ENCODE results near the gene TBK1.
"Not testable (repeated sequence)": the region's sequence is repeated elsewhere in the genome, so short reads cannot be mapped to it uniquely, and the experiment has no call there.

The TBK1 gene

DNA sequence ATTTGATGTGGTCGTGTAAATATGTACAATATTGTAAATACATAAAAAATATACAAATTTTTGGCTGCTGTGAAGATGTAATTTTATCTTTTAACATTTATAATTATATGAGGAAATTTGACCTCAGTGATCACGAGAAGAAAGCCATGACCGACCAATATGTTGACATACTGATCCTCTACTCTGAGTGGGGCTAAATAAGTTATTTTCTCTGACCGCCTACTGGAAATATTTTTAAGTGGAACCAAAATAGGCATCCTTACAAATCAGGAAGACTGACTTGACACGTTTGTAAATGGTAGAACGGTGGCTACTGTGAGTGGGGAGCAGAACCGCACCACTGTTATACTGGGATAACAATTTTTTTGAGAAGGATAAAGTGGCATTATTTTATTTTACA, 49.6 kb downstream of the TBK1 start:
- Mint-ChIP-seq H3K9me3 (no peaks in the 10 kb centered on the region), H3K27ac (no peak overlapping the region), H3K4me1 (no peaks in the 10 kb centered on the region), H3K27me3 (no peaks in the 10 kb centered on the region), H3K4me3 (no peak overlapping the region)
- DNase-seq (no peak), ATAC-seq (no peak)

DNA sequence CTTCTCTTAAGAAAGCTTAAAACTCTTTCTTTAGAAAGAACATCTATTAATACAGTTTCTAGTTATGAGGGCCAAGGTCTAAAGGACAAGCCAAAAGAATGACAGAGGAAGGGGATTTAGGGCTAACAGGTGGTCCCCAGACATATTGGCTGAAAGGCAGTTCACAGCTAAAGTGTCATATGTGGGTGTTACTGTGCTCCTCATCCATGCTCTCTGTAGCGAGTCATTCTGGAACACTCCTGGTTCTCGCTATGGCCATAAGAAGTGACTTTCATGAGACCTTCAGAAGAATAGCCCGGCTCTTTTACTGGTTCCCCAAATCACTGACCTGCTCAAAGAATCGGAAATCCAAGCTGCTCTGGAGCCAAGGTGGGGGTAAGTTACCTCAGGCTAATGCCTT, 55.0 kb downstream of the TBK1 start:
- DNase-seq = no peak
- Mint-ChIP-seq H3K9me3 (no peaks in the 10 kb centered on the region), H3K27ac (no peak overlapping the region), H3K27me3 (peaks cover 15% of the 10 kb centered on the region), H3K4me3 (no peak overlapping the region), H3K4me1 (no peaks in the 10 kb centered on the region)
- ATAC-seq = no peak

DNA sequence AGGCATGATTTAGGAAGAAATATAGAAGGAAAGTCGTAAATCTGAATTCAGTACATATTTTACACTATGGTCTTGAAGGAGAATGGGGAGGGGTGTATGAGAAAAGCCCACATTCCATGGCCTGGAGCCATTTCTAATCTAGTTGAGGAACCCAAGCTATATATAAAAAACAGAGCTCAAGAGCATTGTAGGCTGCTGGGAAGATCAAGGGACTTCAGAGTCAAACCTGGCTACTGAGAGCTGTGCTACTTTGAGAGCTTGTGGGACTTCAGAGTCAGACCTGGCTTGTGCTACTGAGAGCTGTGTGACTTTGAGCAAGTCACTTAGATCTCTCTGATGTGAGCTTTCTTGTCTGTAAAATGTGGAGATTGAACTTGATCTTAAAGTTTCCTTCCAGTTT, 58.7 kb downstream of the TBK1 start:
- H3K27ac Mint-ChIP-seq = no peak overlapping the region
- no peak for ATAC-seq
- DNase-seq = no peak

DNA sequence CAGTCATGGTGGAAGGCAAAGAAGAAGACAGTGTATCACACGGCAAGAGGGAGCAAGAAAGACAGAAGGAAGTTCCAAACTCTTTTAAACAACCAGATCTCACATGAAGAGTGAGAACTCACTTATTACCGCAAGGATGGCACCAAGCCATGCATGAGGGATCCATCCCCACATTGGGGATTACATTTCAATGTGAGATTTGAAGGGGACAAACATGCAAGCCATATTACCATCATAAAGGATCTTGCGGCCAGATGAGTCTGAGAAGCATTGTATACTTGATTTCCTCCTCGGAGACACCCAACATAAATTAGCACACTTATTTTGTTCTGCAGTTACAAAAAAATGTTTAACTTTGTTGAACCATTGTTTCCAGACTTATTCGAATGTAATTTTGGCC, 66.5 kb downstream of the TBK1 start:
- no peaks in the 10 kb centered on the region for H3K9me3 Mint-ChIP-seq
- H3K4me1 Mint-ChIP-seq = peaks cover 9% of the 10 kb centered on the region

More for the DNA sequence above, 58.7 kb downstream of the TBK1 start:
- no peaks in the 10 kb centered on the region for H3K4me1 Mint-ChIP-seq
- peaks cover 24% of the 10 kb centered on the region for H3K27me3 Mint-ChIP-seq
- H3K4me3 Mint-ChIP-seq = no peak overlapping the region
- no peaks in the 10 kb centered on the region for H3K9me3 Mint-ChIP-seq

DNA sequence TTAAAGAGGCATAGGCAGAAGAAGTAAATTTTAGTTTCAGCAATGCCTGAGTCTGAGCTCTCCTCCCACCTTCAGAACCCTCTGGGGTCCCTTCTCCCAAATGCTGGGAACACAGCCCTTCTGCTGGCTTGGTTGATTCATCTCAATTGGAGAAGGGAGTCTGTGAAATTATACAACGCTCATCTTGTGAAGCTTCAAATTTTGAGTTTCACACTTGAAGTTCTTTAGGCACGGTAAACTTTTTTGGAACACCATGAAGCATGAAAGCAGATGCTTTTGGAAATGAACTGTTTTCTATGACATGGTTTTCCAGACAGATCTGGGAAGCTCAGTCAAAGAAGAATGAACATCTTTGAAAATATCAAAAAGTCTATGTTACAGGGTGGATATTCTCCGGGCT, 69.9 kb downstream of the TBK1 start:
- Mint-ChIP-seq H3K4me3 (no peak overlapping the region), H3K27me3 (peaks cover 20% of the 10 kb centered on the region), H3K27ac (peak overlapping the region; percentile 68 to 91), H3K4me1 (peaks cover 9% of the 10 kb centered on the region), H3K9me3 (no peaks in the 10 kb centered on the region)
- DNase-seq (no peak), ATAC-seq (no peak)

More for the DNA sequence above, 66.5 kb downstream of the TBK1 start:
- ATAC-seq = no peak
- H3K27ac Mint-ChIP-seq = no peak overlapping the region
- DNase-seq = no peak
- no peak overlapping the region for H3K4me3 Mint-ChIP-seq
- peaks cover 11% of the 10 kb centered on the region for H3K27me3 Mint-ChIP-seq

DNA sequence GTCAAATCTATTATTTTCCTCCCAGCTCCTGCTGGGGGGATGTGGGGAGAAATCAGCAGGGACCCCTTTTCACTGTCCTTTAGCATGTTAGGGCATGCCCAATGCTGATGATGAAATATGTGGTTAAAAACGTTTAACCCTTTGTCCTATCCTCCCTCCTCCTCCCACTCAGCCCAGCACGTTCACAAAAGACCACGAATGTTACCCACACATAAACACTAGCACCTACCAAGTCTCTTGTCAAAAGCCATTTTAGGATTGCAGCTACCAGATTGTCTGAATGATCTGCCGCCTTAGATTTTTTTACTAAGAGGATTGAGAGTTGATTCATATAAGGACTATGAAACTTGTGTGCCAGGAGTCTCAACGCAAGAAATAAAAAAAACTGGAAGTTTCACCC, 70.4 kb downstream of the TBK1 start:
- Mint-ChIP-seq H3K4me3 (no peak overlapping the region), H3K4me1 (peaks cover 9% of the 10 kb centered on the region), H3K27ac (peak overlapping the region; percentile 68 to 91), H3K9me3 (no peaks in the 10 kb centered on the region), H3K27me3 (peaks cover 20% of the 10 kb centered on the region)
- DNase-seq (peak in 1 of 2 donors; percentile 15), ATAC-seq (no peak)

DNA sequence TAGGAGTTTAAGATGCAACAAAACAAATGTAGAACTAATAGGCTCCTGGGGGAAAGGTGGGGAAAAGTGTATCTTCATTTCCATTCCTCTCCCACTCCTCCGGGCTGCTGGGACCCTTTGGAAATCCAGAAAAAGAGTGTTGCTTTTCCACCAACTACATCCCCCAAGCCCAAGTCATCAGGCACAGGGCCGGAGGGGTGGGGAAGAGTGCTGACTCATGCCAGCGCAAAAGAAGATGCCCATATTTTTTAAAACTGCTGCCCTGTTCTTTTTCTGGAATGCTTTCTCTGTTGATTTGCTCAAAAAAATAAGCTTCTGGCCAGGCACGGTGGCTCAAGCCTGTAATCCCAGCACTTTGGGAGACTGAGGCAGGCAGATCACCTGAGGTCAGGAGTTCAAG, 70.9 kb downstream of the TBK1 start:
- DNase-seq (no peak), ATAC-seq (no peak)
- Mint-ChIP-seq H3K27ac (no peak overlapping the region), H3K9me3 (no peaks in the 10 kb centered on the region), H3K4me3 (no peak overlapping the region), H3K27me3 (peaks cover 20% of the 10 kb centered on the region), H3K4me1 (peaks cover 9% of the 10 kb centered on the region)

DNA sequence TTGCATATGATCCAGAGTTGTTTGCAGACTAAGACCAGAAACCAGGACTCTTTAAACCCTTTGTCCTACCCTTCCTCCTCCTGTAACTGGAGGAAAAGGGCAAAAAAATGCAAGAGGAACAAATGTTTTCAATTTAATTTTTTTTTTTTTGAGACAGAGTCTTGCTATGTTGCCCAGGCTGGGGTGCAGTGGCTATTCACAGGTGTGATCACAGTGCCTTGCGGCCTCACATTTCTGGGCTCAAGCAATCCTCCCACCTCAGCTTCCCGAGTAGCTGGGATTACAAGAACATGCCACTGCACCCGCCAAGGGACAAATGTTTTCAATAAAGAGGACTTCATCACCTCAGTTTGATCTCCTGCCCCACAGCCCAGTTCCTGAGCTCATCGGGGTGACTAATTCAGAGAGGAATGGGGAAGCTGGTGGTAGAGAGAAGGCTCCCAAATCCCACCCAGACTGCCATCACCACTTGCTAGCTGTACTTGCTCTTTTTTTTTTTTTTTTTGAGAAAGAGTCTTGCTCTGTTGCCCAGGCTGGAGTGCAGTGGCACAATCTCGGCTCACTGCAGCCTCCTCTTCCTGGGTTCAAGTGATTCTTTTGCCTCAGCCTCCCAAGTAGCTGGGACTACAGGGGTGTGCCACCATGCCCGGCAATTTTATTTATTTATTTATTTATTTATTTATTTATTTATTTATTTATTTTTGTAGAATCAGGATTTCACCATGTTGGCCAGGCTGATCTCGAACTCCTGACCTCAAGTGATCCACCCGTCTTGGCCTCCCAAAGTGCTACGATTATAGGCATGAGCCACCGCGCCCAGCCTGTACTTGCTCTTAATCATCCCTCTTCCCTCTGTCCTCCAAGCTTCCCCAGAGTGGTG, 71.9 kb downstream of the TBK1 start:
- not testable (repeated sequence) for H3K9me3 Mint-ChIP-seq, H3K4me1 Mint-ChIP-seq, DNase-seq, H3K27ac Mint-ChIP-seq, ATAC-seq, H3K4me3 Mint-ChIP-seq
- peaks cover 20% of the 10 kb centered on the region for H3K27me3 Mint-ChIP-seq

DNA sequence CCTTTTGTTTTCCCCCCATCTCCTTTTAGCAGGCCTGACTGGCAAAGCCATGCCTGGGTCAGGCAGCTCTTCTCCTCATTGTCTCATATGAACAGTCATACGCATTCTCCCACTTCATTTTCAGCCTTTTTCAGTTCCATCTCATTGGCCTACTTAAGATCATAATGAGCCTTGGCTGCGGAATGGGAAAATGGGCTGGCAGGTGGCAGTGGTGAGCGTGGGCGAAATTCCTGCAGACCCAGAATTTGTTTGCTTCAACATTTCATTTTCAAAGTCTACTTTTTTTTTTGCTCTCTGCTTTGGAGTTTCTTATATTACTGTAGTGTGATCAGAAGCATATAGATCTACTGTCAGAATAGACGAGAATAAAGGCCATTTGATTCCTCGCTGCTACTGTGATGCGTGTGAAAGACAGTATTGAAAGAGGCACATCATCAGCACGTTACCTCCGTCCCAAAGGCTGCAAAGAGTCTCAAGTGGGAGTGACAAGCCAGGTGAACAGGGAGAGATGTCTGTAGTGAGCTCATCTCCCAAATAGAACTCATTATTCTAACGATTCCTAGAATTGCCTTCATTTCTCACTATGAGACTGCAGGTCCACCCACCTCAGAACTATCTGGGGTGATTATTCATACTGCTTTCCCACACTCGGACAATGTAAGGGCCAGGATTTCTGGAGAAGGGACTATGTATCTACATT, 73.7 kb downstream of the TBK1 start:
- no peak overlapping the region for H3K27ac Mint-ChIP-seq
- peaks cover 9% of the 10 kb centered on the region for H3K4me1 Mint-ChIP-seq
- H3K4me3 Mint-ChIP-seq = no peak overlapping the region
- no peak for DNase-seq
- no peaks in the 10 kb centered on the region for H3K9me3 Mint-ChIP-seq
- no peak for ATAC-seq
- H3K27me3 Mint-ChIP-seq = peaks cover 20% of the 10 kb centered on the region

DNA sequence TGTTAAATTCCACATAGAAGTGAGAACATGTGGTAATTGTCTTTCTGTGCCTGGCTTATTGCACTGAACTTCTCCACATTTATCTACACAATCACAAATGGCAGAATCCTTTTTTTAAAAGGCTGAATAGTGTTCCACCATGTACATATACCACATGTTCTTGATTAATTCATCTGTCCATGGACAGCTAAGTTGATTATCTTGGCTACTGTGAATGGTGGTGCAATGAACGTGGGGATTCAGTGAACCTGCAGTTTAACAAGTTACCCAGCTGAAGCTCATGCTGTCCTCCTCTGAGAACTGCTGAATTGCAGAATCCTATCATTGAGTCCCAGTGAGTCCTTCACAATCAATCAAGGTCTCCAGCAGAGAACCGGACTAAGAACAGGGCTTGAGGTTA, 74.9 kb downstream of the TBK1 start:
- DNase-seq (no peak), ATAC-seq (no peak)
- Mint-ChIP-seq H3K9me3 (no peaks in the 10 kb centered on the region), H3K27me3 (peaks cover 14% of the 10 kb centered on the region), H3K4me3 (no peak overlapping the region), H3K27ac (no peak overlapping the region), H3K4me1 (peaks cover 8% of the 10 kb centered on the region)

DNA sequence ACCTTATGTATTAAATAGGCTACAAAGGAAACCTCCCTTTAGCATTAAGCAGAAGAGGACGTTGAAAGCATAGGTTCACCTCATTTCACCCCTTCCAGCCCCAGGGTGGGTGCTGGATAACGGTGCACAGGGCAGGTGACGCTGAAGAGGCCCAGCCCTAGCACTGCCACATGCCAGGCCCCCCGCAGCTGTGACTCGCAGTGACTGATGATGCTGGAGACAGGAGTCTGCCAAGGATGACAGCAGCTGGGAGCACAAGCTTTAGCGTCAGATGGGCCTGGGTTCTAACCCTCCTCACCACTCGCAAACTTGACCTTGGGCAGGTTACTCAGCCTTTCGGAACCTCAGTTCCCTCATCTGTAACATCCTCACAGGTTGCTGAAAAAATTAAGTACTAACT, 76.7 kb downstream of the TBK1 start:
- no peak overlapping the region for H3K27ac Mint-ChIP-seq
- peaks cover 9% of the 10 kb centered on the region for H3K27me3 Mint-ChIP-seq
- no peak overlapping the region for H3K4me3 Mint-ChIP-seq

DNA sequence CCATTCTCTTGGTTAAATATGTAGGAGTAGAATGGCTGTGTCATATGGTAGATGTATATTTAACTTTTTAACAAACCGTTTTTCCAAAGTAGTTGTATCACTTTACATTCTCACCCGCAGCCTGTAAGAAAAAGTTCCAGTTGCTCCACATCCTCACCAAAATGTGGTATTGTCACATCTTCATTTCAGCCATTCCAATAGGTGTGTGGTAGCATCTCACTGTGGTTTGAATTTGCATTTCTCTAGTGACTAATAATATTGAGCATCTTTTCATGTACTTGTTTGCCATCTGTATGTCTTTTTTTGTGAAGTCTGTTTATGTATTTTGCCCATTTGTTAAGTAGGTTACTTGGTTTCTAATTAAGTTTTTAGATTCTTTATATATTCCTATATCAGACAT, 78.6 kb downstream of the TBK1 start:
- DNase-seq (no peak), ATAC-seq (no peak)
- Mint-ChIP-seq H3K4me3 (no peak overlapping the region), H3K9me3 (no peaks in the 10 kb centered on the region), H3K27ac (no peak overlapping the region), H3K27me3 (no peaks in the 10 kb centered on the region), H3K4me1 (no peaks in the 10 kb centered on the region)

More for the DNA sequence above, 76.7 kb downstream of the TBK1 start:
- no peaks in the 10 kb centered on the region for H3K9me3 Mint-ChIP-seq
- H3K4me1 Mint-ChIP-seq = no peaks in the 10 kb centered on the region
- no peak for DNase-seq
- no peak for ATAC-seq

DNA sequence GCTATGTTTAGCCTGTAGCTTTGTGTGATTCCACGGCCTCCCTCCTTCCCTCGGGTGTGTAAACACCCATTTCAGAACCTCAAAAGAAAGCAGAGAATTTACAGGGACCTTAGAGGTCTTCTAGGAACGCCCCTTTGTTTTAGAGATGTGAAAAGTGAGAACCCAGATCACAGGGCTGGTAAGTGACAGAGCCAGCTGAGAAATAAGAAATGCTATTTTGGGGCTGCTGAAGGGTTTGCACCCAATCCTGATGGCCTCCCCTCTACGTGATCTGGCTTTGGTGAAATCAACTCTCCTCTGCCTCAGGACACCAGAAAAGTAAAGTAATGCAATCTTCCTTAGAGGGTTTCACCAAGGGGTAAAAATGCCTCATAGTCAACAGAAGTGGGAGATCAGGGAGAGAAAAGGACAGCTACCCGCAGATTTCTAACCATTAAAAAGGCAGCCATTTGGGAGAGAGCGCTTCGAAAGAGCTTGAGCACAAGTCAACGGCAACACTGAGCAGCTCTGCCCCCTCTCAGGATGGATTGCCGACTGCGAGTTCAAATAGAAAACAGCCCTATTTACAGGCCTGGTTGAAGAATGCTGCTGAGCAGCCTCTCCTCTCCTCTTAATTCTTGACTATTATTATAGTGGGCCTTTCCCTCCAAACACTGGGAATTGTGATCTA, 79.9 kb downstream of the TBK1 start:
- ATAC-seq = no peak
- Mint-ChIP-seq H3K4me3 (no peak overlapping the region), H3K9me3 (no peaks in the 10 kb centered on the region), H3K27me3 (no peaks in the 10 kb centered on the region), H3K27ac (no peak overlapping the region), H3K4me1 (no peaks in the 10 kb centered on the region)
- no peak for DNase-seq

DNA sequence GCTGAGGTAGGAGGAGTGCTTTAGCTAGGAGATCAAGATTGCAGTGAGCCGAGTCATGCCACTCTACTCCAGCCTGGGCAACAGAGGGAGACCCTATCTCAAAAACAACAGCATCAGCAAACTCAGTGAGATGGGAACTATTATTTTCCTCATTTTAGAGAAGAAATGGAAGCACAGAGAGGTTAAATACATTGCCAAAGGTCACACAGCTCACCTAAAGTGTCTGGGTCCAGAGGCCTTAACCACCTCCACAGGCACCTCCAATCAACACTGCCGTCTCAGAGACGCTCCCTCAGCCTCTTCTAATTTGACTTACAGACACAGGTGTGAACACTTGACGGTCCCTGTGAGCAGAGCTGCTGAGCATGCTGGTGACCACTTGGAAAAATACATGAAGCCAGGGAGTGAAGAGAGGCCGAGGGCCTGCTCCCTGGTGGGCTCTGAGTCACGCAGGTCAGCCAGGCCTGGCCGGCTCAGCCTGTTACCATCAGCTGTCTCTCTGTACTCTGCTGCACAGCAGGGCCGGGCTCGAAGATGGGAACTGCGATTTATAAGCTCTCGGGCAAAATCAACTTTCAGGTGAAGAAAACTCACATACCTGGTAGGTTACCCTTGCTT, 80.9 kb downstream of the TBK1 start:
- no peak for ATAC-seq
- Mint-ChIP-seq H3K27me3 (no peaks in the 10 kb centered on the region), H3K4me1 (no peaks in the 10 kb centered on the region), H3K9me3 (no peaks in the 10 kb centered on the region), H3K4me3 (no peak overlapping the region), H3K27ac (no peak overlapping the region)
- DNase-seq = no peak

DNA sequence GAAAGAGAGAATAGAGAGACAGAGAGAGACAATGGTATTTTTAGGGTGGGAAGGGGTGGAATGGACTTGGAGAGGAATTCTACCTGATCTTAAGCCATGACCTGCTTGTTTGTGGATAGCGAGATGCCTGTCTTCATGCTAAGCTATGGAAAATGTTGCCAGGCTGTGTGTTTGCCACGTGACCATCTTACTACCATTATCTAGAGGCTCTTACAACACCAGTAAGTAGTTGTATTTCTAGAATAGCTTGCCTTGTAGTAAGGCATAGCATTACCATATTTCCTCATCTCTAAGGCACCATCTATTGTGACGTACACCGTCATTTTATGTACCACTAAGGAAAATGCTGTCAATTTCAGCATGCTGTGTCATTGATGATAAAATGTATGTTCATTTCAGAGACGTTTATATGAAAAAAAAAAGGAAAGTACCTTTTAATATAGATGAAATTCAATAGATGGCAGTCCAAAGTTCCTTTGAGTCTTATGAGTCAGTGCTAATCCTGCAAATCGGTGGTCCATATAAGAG, 82.8 kb downstream of the TBK1 start:
- Mint-ChIP-seq H3K9me3 (no peaks in the 10 kb centered on the region), H3K4me1 (no peaks in the 10 kb centered on the region), H3K27ac (no peak overlapping the region), H3K27me3 (no peaks in the 10 kb centered on the region), H3K4me3 (no peak overlapping the region)
- ATAC-seq (no peak), DNase-seq (no peak)

All from stimulated activated naive CD8-positive, alpha-beta T cell treated with anti-CD3 and anti-CD28 coated beads, Interleukin-15, amount 100 ng/mL, for 72 hours (primary cell).